ENCODE measurements around the gene ABCC4. TPM values are rescaled to one million over a fixed set of nuclear protein-coding genes. Genes with fewer than 3 reads are reported as not detected.

Gene ABCC4
- total RNA-seq, 6 experiments from 2014 or later, result 1.1 to 4.9 (median 3.8) TPM

- TF ChIP-seq CTCF (IDR thresholded peaks at IDR 0.05) (no peak), POLR2A (IDR thresholded peaks at IDR 0.05) (no peak)
- no peaks in the 10 kb centered on the region for H3K9me3 ChIP-seq
Observed at GRCh38 chr13:95005300-95005699, 296.0 kb downstream of the ABCC4 start.

DNA sequence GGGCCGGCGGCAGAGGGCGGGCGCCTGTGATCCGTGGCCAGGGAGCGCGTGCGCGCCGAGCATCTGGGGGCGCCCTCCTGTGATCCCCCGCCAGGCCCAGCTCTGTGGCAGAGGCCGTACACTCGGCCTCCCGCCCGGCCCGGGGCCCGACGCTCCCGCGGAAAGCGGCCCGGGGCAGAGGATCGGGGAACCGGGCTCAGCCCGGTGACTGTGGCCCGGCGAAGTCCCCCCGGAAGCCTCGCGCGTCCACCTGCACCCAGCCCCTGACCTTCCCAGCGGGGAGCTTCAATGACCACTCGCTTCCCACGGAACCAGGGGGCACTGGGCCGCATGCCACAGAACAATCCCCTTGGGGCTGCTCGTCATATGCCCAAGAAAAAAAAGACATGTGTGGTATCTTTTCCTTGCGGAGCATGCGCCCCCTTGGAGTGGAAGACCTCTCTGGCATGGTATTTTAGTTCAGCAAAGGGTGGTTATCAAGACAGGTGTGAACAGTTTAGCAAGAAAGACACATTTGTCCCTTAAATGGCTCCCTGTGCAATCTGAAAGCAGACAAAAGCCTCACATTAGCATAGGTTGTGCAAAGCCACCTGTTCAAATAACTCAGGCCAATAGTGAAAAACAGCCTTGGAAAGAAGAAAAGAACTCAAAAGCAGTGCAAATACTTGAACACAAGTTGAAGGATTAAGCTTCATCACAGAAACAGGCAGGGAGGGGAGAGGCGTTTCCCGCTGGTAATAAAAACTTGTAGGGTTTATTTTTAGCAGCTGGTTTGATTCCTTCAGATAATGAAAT, 298.0 kb downstream of the ABCC4 start:
- ATAC-seq (peak in 1 of 4 donors; percentile 37), DNase-seq (no peak)
- 52% methylated on average over 4 of the region's 41 CpGs for WGBS (ENCODE audit: insufficient coverage, low coverage, low lambda C conversion rate, missing lambda C conversion rate)
- H3K36me3 ChIP-seq, result no peaks in the 10 kb centered on the region
- peaks cover 0 to 3% (median 0%) of the 10 kb centered on the region in 4 donors for H3K4me1 ChIP-seq
- H3K9me3 ChIP-seq, result no peaks in the 10 kb centered on the region
- H3K4me3 ChIP-seq, result no peak overlapping the region
- no peak overlapping the region for H3K27ac ChIP-seq
- no peaks in the 10 kb centered on the region for H3K27me3 ChIP-seq
- intact Hi-C loops (cut with DNase I), result no loop called here
- no peak for TF ChIP-seq POLR2A (IDR thresholded peaks at IDR 0.05)
- no peak for TF ChIP-seq CTCF (IDR thresholded peaks at IDR 0.05)

More at GRCh38 chr13:95005300-95005699, 296.0 kb downstream of the ABCC4 start:
- Histone ChIP-seq H3K4me3 (no peak overlapping the region), H3K27ac (no peak overlapping the region), H3K27me3 (no peaks in the 10 kb centered on the region), H3K36me3 (no peaks in the 10 kb centered on the region), H3K4me1 (peaks cover 0 to 3% (median 0%) of the 10 kb centered on the region in 4 donors)
- no peak for ATAC-seq
- intact Hi-C loops (cut with DNase I), result no loop called here
- no peak for DNase-seq

- Histone ChIP-seq H3K4me1 (peaks cover 0 to 3% (median 0%) of the 10 kb centered on the region in 4 donors), H3K27me3 (no peaks in the 10 kb centered on the region), H3K27ac (no peak overlapping the region), H3K4me3 (no peak overlapping the region), H3K36me3 (no peaks in the 10 kb centered on the region), H3K9me3 (no peaks in the 10 kb centered on the region)
- intact Hi-C loops (cut with DNase I), result no loop called here
- ATAC-seq, result no peak
- no peak for TF ChIP-seq CTCF (IDR thresholded peaks at IDR 0.05)
- no peak for TF ChIP-seq POLR2A (IDR thresholded peaks at IDR 0.05)
- DNase-seq, result no peak
- WGBS (ENCODE audit: insufficient coverage, low coverage, low lambda C conversion rate, missing lambda C conversion rate), result 84% methylated on average over 3 of the region's 8 CpGs
Observed at GRCh38 chr13:95002126-95002525, 299.1 kb downstream of the ABCC4 start.

DNA sequence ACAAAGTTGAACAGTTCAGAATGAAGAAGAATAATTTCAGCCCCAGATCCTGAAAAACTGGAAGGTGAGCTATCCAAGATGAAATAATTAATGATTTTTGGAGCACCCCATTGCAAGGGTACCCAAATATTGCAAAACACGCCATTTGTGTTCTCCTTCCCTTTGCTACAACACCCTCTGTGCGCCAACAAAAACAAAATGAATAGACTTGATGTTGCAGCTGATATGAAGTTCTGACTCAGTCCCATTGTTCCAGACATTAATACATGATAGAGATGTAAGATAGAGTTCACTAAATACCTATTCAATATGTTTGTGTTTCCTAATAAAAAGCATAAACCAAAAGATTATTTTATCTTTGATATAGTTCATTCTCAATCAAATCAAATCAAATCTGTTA, 301.4 kb downstream of the ABCC4 start:
- no peaks in the 10 kb centered on the region for H3K27me3 ChIP-seq
- intact Hi-C loops (cut with DNase I), result no loop called here
- DNase-seq, result no peak
- H3K9me3 ChIP-seq, result no peaks in the 10 kb centered on the region
- WGBS (ENCODE audit: insufficient coverage, low coverage, low lambda C conversion rate, missing lambda C conversion rate), result 29% methylated on average over 2 of the region's 2 CpGs
- no peak overlapping the region for H3K4me3 ChIP-seq
- peaks cover 0 to 3% (median 0%) of the 10 kb centered on the region in 4 donors for H3K4me1 ChIP-seq
- no peak overlapping the region for H3K27ac ChIP-seq
- no peak for ATAC-seq
- no peaks in the 10 kb centered on the region for H3K36me3 ChIP-seq
- no peak for TF ChIP-seq CTCF (IDR thresholded peaks at IDR 0.05)
- no peak for TF ChIP-seq POLR2A (IDR thresholded peaks at IDR 0.05)
